KOPT-K1 (cell line): ENCODE measurements around the gene COL4A6.
A peak's percentile ranks its signal among the peaks of the same experiment; 100 is the strongest.

ENCODE experiments used
- H3K27ac ChIP-seq: fragments of 200-600 bp; sonication (generic); 2 replicates; pipeline ENCODE4 v1.5.1; 2016; ENCODE audit warnings: antibody characterized with exemption, mild to moderate bottlenecking, low read depth, low read length; ENCODE audit not compliant: poor library complexity, severe bottlenecking
- H3K36me3 ChIP-seq: fragments of 200-600 bp; sonication (generic); 2 replicates; pipeline ENCODE4 v1.5.1; 2017; ENCODE audit warnings: antibody characterized with exemption, mild to moderate bottlenecking, low read length, moderate library complexity; ENCODE audit not compliant: insufficient read depth
- H3K9me3 ChIP-seq: fragments of 200-600 bp; sonication (generic); 2 replicates; pipeline ENCODE4 v1.5.1; 2017; ENCODE audit warnings: antibody characterized with exemption, low read length, mild to moderate bottlenecking; ENCODE audit not compliant: insufficient read depth, poor library complexity, severe bottlenecking

Gene COL4A6

GRCh38 chrX:108316456-108316855, 121.8 kb downstream of the COL4A6 start:
- H3K36me3 ChIP-seq: no peaks in the 10 kb centered on the region
- H3K27ac ChIP-seq: no peak overlapping the region
- no peaks in the 10 kb centered on the region for H3K9me3 ChIP-seq

- H3K27ac ChIP-seq: no peak overlapping the region
- H3K36me3 ChIP-seq: no peaks in the 10 kb centered on the region
- H3K9me3 ChIP-seq: no peaks in the 10 kb centered on the region
Measured at GRCh38 chrX:108313669-108314068, 124.6 kb downstream of the COL4A6 start.

DNA sequence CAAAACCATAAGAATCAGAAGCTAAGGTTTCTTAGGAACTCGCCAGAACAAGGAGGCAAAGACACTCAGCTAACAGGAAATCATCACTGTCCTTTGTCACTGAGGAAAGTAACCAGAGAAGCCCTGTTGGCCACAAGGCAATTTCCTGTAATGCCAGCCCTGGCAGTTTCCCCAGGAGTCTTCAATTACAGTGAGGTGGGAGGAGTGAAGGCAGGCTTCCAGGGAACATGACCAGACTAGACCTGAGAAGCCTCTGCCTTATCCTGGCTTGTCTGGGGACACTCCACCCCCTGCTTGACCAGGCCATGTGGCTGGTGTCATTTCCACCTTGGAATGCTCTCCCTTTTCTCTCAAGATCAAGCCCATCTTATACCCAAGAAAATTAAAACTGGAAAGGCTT, 125.3 kb downstream of the COL4A6 start:
- H3K27ac ChIP-seq: no peak overlapping the region
- H3K9me3 ChIP-seq: no peaks in the 10 kb centered on the region
- H3K36me3 ChIP-seq: no peaks in the 10 kb centered on the region

GRCh38 chrX:108312011-108312410, 126.2 kb downstream of the COL4A6 start:
- H3K36me3 ChIP-seq: no peaks in the 10 kb centered on the region

DNA sequence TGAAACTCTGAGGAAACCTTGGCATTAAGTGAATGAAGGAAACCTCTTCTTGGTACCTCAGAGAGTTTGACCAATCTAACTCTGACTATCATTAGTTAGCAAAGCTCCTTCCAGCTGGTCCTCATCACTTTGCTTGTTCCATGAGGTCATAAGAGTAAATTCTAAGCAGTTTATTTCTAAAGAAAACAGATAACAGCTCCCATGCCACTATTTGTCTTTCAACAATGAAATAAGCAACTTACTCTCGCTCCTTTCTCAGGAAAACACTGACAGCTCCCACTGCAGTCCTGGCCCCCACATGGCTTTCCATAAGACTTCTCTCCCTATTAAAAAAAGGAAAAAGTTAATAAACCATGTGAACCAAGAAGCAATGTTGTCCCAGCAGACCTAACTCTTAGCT, 127.7 kb downstream of the COL4A6 start:
- H3K9me3 ChIP-seq: no peaks in the 10 kb centered on the region
- H3K36me3 ChIP-seq: no peaks in the 10 kb centered on the region
- H3K27ac ChIP-seq: no peak overlapping the region

More at GRCh38 chrX:108312011-108312410, 126.2 kb downstream of the COL4A6 start:
- no peak overlapping the region for H3K27ac ChIP-seq
- no peaks in the 10 kb centered on the region for H3K9me3 ChIP-seq

DNA sequence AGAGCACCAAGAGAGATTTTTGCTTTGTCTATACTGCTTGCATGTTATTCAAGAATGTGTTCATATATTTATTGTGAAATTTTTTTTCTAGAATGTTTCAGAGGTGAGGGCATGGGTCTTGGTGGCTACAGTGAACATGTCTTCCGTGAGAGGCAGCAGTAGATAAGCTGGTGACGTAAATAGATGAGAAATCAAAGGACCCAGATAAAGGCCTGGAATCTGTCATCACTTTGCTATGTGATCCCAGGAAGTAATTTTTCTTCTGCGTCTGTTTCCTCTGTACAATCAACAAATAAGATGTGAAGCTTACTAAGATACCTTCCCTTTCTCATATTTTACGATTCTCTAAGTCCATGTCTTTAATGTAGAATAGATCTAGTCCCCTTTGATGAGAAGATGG, 129.1 kb downstream of the COL4A6 start:
- Histone ChIP-seq H3K36me3 (no peaks in the 10 kb centered on the region), H3K27ac (no peak overlapping the region)

GRCh38 chrX:108307132-108308085, 130.8 kb downstream of the COL4A6 start:
- H3K27ac ChIP-seq: no peak overlapping the region
- H3K36me3 ChIP-seq: no peaks in the 10 kb centered on the region
- no peaks in the 10 kb centered on the region for H3K9me3 ChIP-seq

More for the DNA sequence above, 129.1 kb downstream of the COL4A6 start:
- H3K9me3 ChIP-seq: no peaks in the 10 kb centered on the region

DNA sequence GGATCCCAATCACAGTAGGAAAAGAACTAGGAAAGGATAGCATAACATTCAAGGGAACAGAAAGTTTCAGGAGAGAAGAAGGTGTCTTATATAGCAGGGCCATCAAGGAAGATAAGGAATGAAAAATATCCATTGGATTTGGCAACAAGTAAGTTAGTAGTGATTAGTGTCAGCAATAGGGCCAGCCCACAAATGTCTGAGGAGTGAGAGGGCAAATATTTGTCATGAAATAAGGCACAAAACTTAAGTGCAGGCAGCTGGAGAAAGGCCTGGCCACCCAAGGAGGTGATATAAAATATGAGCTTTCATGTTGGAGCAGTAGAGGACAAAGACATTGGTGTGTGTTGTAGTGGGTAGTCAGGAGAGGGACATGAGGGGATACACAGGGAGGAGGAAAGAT, 132.1 kb downstream of the COL4A6 start:
- H3K36me3 ChIP-seq: no peaks in the 10 kb centered on the region
- no peak overlapping the region for H3K27ac ChIP-seq
- H3K9me3 ChIP-seq: no peaks in the 10 kb centered on the region

DNA sequence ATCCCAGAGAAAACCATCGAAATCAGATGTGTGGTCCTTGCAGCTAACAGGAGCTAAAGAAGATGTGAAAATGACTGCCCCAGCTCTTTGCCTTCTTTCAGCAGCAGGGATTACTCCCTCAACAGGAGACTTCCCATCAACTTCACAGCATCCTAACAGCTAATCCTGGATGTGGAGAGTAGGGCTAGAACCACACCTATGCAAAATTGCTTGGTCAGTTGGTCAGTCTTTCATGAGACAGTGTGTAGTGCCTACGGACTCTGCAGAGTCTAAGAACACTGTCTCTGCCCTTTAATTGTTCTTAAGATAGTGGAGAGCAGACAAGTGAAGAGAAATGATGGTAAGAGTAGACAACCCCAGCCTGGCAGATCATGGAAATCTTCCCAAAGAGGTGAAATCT, 133.5 kb downstream of the COL4A6 start:
- H3K27ac ChIP-seq: no peak overlapping the region
- H3K9me3 ChIP-seq: no peaks in the 10 kb centered on the region
- no peaks in the 10 kb centered on the region for H3K36me3 ChIP-seq

- H3K9me3 ChIP-seq: no peaks in the 10 kb centered on the region
- H3K27ac ChIP-seq: no peak overlapping the region
- no peaks in the 10 kb centered on the region for H3K36me3 ChIP-seq
Measured at GRCh38 chrX:108304210-108304609, 134.0 kb downstream of the COL4A6 start.

- H3K9me3 ChIP-seq: no peaks in the 10 kb centered on the region
Measured at GRCh38 chrX:108303682-108304081, 134.5 kb downstream of the COL4A6 start.

DNA sequence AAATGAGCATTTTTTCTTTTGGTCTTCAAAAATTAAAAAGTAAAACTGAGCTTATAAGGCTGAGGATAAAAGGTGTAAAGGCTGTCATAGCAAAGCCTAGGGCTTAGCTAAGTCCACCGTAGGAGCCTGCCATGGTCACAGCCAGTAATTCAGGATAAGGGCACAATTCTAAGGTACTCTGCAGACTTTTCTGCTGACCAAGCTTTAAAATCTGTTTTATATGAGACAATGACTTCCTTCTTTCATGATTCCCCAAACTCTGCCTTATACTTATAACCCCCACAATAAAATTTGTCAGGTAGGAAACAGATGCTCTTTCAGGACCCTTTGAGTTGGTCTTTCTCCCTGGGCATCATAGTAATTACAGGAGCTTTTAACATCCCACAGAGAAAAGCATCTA, 138.5 kb downstream of the COL4A6 start:
- H3K36me3 ChIP-seq: no peaks in the 10 kb centered on the region
- H3K27ac ChIP-seq: peak overlapping the region; percentile 87
- no peaks in the 10 kb centered on the region for H3K9me3 ChIP-seq

More at GRCh38 chrX:108303682-108304081, 134.5 kb downstream of the COL4A6 start:
- H3K36me3 ChIP-seq: no peaks in the 10 kb centered on the region
- no peak overlapping the region for H3K27ac ChIP-seq

GRCh38 chrX:108299101-108299591, 139.1 kb downstream of the COL4A6 start:
- H3K9me3 ChIP-seq: no peaks in the 10 kb centered on the region
- H3K36me3 ChIP-seq: no peaks in the 10 kb centered on the region
- H3K27ac ChIP-seq: peak overlapping the region; percentile 87

- H3K27ac ChIP-seq: peak overlapping the region; percentile 87
- no peaks in the 10 kb centered on the region for H3K9me3 ChIP-seq
- H3K36me3 ChIP-seq: no peaks in the 10 kb centered on the region
Measured at GRCh38 chrX:108298165-108298602, 140.0 kb downstream of the COL4A6 start.

GRCh38 chrX:108297290-108297689, 140.9 kb downstream of the COL4A6 start:
- Histone ChIP-seq H3K9me3 (no peaks in the 10 kb centered on the region), H3K36me3 (no peaks in the 10 kb centered on the region), H3K27ac (no peak overlapping the region)

DNA sequence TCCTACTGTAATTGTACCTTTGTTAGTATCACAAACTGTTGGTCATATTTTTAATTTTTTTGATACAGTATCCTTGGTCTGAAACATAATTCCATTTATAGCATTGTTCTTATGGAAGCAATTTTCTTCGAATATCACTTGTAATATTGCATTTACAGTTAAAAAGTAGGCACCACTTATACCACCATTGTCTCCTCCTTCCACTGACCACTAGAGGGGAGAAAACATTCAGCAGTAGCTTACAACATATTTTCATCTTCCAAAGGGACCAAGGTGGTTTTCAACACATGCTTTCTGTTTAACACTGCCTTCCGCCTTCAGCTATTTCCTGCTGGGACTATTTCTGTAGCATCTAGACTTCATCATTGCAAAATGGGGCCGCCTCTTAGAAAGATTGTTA, 146.2 kb downstream of the COL4A6 start:
- Histone ChIP-seq H3K9me3 (no peaks in the 10 kb centered on the region), H3K36me3 (no peaks in the 10 kb centered on the region), H3K27ac (no peak overlapping the region)
